SK-N-MC (cell line): Measurements from ENCODE around the gene CES4A.
A peak's percentile ranks its signal among the peaks of the same experiment; 100 is the strongest.

Experiments
- DNase-seq: peaks from one replicate; pipeline ENCODE4 v3.0.0-alpha.2; 2011; ENCODE audit warnings: low read depth, low spot score
- H3K27ac ChIP-seq: fragments of 200-600 bp; sonication (generic); 2 replicates; pipeline ENCODE4 v1.5.1; 2016; ENCODE audit warnings: mixed run types
- H3K36me3 ChIP-seq: fragments of 200-600 bp; sonication (generic); 2 replicates; pipeline ENCODE4 v1.6.1; 2017; ENCODE audit warnings: antibody characterized with exemption, low read length, mixed read lengths; ENCODE audit not compliant: insufficient read depth
- H3K4me3 ChIP-seq: fragments of 200-600 bp; sonication (generic); 2 replicates; pipeline ENCODE4 v1.5.1; 2016
- H3K9ac ChIP-seq: fragments of 200-600 bp; sonication (generic); 2 replicates; pipeline ENCODE4 v1.8.0; 2017; ENCODE audit warnings: mixed run types, mixed read lengths; ENCODE audit not compliant: insufficient read length
- H3K9me3 ChIP-seq: fragments of 200-600 bp; sonication (generic); 2 replicates; pipeline ENCODE4 v1.6.1; 2017; ENCODE audit warnings: low read depth, mild to moderate bottlenecking, antibody characterized with exemption, low read length, moderate library complexity, mixed read lengths
- EZH2 ChIP-seq: fragments of 200-600 bp; sonication (generic); IDR thresholded peaks from one replicate; pipeline ENCODE4 v1.6.1; 2017; ENCODE audit warnings: antibody characterized with exemption
- FOXP2 ChIP-seq: optimal IDR thresholded peaks from 2 replicates; pipeline ENCODE3; 2011; ENCODE audit warnings: mild to moderate bottlenecking, moderate library complexity; ENCODE audit not compliant: insufficient read depth; ENCODE audit errors: extremely low read length, control extremely low read depth
- POLR2AphosphoS5 ChIP-seq: IDR thresholded peaks from 2 replicates; pipeline ENCODE4 v1.6.1; 2012; ENCODE audit warnings: mild to moderate bottlenecking, low read depth, low read length, borderline replicate concordance

Gene CES4A

GRCh38 chr16:66996324-66996982 is 8.1 kb downstream of the CES4A start:
- no peak for DNase-seq
- H3K4me3 ChIP-seq: no peak overlapping the region
- no peaks in the 10 kb centered on the region for H3K36me3 ChIP-seq
- H3K9me3 ChIP-seq: no peaks in the 10 kb centered on the region
- no peak overlapping the region for H3K27ac ChIP-seq
- TF ChIP-seq EZH2: no peak
- TF ChIP-seq POLR2AphosphoS5: no peak
- no peak for TF ChIP-seq FOXP2
- H3K9ac ChIP-seq: no peak overlapping the region

- TF ChIP-seq FOXP2 (no peak), EZH2 (no peak), POLR2AphosphoS5 (no peak)
- no peak overlapping the region for H3K9ac ChIP-seq
- no peaks in the 10 kb centered on the region for H3K9me3 ChIP-seq
- no peak for DNase-seq
- H3K27ac ChIP-seq: no peak overlapping the region
- no peaks in the 10 kb centered on the region for H3K36me3 ChIP-seq
- H3K4me3 ChIP-seq: no peak overlapping the region
Measured at GRCh38 chr16:66996983-66997358, 8.6 kb downstream of the CES4A start.

- peak overlapping the region; percentile 41 for H3K9ac ChIP-seq
- peak overlapping the region; percentile 77 for H3K4me3 ChIP-seq
Measured at GRCh38 chr16:67000384-67001351, 12.3 kb downstream of the CES4A start.

GRCh38 chr16:67001726-67002125 is 13.3 kb downstream of the CES4A start:
- H3K4me3 ChIP-seq: no peak overlapping the region
- H3K9me3 ChIP-seq: no peaks in the 10 kb centered on the region
- no peak overlapping the region for H3K9ac ChIP-seq
- no peak overlapping the region for H3K27ac ChIP-seq
- no peaks in the 10 kb centered on the region for H3K36me3 ChIP-seq
- TF ChIP-seq FOXP2 (no peak), EZH2 (no peak), POLR2AphosphoS5 (no peak)
- no peak for DNase-seq

More at GRCh38 chr16:67000384-67001351, 12.3 kb downstream of the CES4A start:
- TF ChIP-seq POLR2AphosphoS5 (no peak), EZH2 (no peak), FOXP2 (no peak)
- Histone ChIP-seq H3K9me3 (no peaks in the 10 kb centered on the region), H3K27ac (no peak overlapping the region), H3K36me3 (no peaks in the 10 kb centered on the region)
- no peak for DNase-seq

GRCh38 chr16:67006930-67007658 is 18.7 kb downstream of the CES4A start:
- H3K4me3 ChIP-seq: no peak overlapping the region
- no peaks in the 10 kb centered on the region for H3K9me3 ChIP-seq
- H3K36me3 ChIP-seq: no peaks in the 10 kb centered on the region
- TF ChIP-seq POLR2AphosphoS5: no peak
- TF ChIP-seq EZH2: no peak
- TF ChIP-seq FOXP2: no peak
- H3K27ac ChIP-seq: no peak overlapping the region
- no peak for DNase-seq
- H3K9ac ChIP-seq: no peak overlapping the region

- Histone ChIP-seq H3K27ac (no peak overlapping the region), H3K9ac (no peak overlapping the region), H3K36me3 (no peaks in the 10 kb centered on the region), H3K4me3 (no peak overlapping the region), H3K9me3 (no peaks in the 10 kb centered on the region)
- no peak for DNase-seq
- TF ChIP-seq FOXP2: no peak
- TF ChIP-seq POLR2AphosphoS5: no peak
- TF ChIP-seq EZH2: no peak
Measured at GRCh38 chr16:67009158-67009557, 20.8 kb downstream of the CES4A start.

- Histone ChIP-seq H3K4me3 (no peak overlapping the region), H3K27ac (no peak overlapping the region), H3K9me3 (no peaks in the 10 kb centered on the region), H3K36me3 (no peaks in the 10 kb centered on the region), H3K9ac (no peak overlapping the region)
- no peak for TF ChIP-seq POLR2AphosphoS5
- no peak for TF ChIP-seq FOXP2
- no peak for TF ChIP-seq EZH2
- DNase-seq: no peak
Measured at GRCh38 chr16:67011274-67011673, 22.9 kb downstream of the CES4A start.
